WTC11 (cell line): ENCODE results near the gene PRR20G.

ENCODE experiments used
- ELF4 ChIP-seq: sonication (generic); formaldehyde crosslinking; IDR thresholded peaks from 2 replicates; pipeline ENCODE4 v1.8.1; 2022; ENCODE audit warnings: low read depth, mild to moderate bottlenecking, moderate library complexity, missing genetic modification reagents
- ETV6 ChIP-seq: sonication (generic); formaldehyde crosslinking; IDR thresholded peaks from 2 replicates; pipeline ENCODE4 v1.8.1; 2022; ENCODE audit warnings: mild to moderate bottlenecking, missing genetic modification reagents
- GRHL2 ChIP-seq: fragments of 250-450 bp; sonication (Bioruptor Pico); IDR thresholded peaks from 2 replicates; pipeline ENCODE4 v1.8.0; 2022; ENCODE audit warnings: mild to moderate bottlenecking, moderate library complexity; ENCODE audit not compliant: insufficient replicate concordance, severe bottlenecking
- JUN ChIP-seq: sonication (generic); formaldehyde crosslinking; IDR thresholded peaks from 2 replicates; pipeline ENCODE4 v1.8.0; 2023; ENCODE audit warnings: mild to moderate bottlenecking, missing genetic modification reagents
- NFATC4 ChIP-seq: fragments of 250-450 bp; sonication (Bioruptor Pico); IDR thresholded peaks from 2 replicates; pipeline ENCODE4 v1.9.0; 2021; ENCODE audit warnings: mild to moderate bottlenecking
- NFYB ChIP-seq: sonication (generic); formaldehyde crosslinking; conservative IDR thresholded peaks from 2 replicates; pipeline ENCODE4 v1.8.0; 2022; ENCODE audit warnings: low read depth, missing genetic modification reagents
- TP53 ChIP-seq: sonication (generic); formaldehyde crosslinking; IDR thresholded peaks from 2 replicates; pipeline ENCODE4 v1.8.1; 2023; ENCODE audit warnings: mild to moderate bottlenecking, missing genetic modification reagents
- ZNF219 ChIP-seq: sonication (generic); formaldehyde crosslinking; IDR thresholded peaks from 2 replicates; pipeline ENCODE4 v1.8.0; 2023; ENCODE audit warnings: missing genetic modification reagents, mild to moderate bottlenecking, borderline replicate concordance
- TF ChIP-seq, protein P1 (sequence below): sonication (generic); formaldehyde crosslinking; conservative IDR thresholded peaks from 2 replicates; pipeline ENCODE4 v1.8.1; 2022; ENCODE audit warnings: mild to moderate bottlenecking, missing genetic modification reagents
- TF ChIP-seq, protein P2 (sequence below): fragments of 200-600 bp; IDR thresholded peaks from 2 replicates; pipeline ENCODE4 v1.8.0; 2022; ENCODE audit warnings: antibody characterized with exemption
- TF ChIP-seq, protein P3 (sequence below): sonication (generic); formaldehyde crosslinking; IDR thresholded peaks from 2 replicates; pipeline ENCODE4 v1.8.0; 2022; ENCODE audit warnings: mild to moderate bottlenecking, missing genetic modification reagents
- TF ChIP-seq, protein P4 (sequence below): sonication (generic); formaldehyde crosslinking; IDR thresholded peaks from 2 replicates; pipeline ENCODE4 v1.8.0; 2022; ENCODE audit warnings: missing genetic modification reagents
- TF ChIP-seq, protein P5 (sequence below): sonication (generic); formaldehyde crosslinking; IDR thresholded peaks from 2 replicates; pipeline ENCODE4 v1.8.1; 2023; ENCODE audit warnings: mild to moderate bottlenecking, missing genetic modification reagents, moderate library complexity

DNA sequence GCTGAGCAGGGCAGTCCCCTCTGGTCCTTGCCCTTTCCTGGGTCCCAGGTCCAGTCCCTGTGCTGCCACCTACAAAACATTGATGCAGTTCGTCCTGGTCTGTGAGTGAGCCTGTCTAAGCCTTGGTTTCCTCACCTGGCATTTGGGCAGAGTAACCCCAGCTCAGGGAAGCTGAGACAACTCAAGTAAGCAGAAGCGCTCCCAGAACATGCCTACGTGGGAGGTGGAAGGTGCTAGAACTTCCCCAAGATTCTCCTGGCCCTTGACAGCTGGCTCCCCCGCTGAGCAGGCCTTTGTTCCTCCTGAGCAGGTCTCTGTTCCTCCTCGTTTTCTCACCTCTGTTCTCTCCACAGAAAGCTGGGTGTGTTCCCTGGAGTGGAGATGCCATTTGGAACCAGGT is 30.5 kb downstream of the PRR20G start:
- TF ChIP-seq NFYB (CRISPR knock-in tag) (no peak), NFATC4 (CRISPR knock-in tag) (no peak), ETV6 (no peak), ZNF219 (CRISPR knock-in tag) (no peak), ELF4 (CRISPR knock-in tag) (no peak), GRHL2 (CRISPR knock-in tag) (no peak), TP53 (no peak), JUN (CRISPR knock-in tag) (no peak)
- TF ChIP-seq, protein P1, sequence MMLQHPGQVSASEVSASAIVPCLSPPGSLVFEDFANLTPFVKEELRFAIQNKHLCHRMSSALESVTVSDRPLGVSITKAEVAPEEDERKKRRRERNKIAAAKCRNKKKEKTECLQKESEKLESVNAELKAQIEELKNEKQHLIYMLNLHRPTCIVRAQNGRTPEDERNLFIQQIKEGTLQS (CRISPR knock-in tag): no peak
- TF ChIP-seq, protein P2, sequence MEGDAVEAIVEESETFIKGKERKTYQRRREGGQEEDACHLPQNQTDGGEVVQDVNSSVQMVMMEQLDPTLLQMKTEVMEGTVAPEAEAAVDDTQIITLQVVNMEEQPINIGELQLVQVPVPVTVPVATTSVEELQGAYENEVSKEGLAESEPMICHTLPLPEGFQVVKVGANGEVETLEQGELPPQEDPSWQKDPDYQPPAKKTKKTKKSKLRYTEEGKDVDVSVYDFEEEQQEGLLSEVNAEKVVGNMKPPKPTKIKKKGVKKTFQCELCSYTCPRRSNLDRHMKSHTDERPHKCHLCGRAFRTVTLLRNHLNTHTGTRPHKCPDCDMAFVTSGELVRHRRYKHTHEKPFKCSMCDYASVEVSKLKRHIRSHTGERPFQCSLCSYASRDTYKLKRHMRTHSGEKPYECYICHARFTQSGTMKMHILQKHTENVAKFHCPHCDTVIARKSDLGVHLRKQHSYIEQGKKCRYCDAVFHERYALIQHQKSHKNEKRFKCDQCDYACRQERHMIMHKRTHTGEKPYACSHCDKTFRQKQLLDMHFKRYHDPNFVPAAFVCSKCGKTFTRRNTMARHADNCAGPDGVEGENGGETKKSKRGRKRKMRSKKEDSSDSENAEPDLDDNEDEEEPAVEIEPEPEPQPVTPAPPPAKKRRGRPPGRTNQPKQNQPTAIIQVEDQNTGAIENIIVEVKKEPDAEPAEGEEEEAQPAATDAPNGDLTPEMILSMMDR: no peak
- TF ChIP-seq, protein P3, sequence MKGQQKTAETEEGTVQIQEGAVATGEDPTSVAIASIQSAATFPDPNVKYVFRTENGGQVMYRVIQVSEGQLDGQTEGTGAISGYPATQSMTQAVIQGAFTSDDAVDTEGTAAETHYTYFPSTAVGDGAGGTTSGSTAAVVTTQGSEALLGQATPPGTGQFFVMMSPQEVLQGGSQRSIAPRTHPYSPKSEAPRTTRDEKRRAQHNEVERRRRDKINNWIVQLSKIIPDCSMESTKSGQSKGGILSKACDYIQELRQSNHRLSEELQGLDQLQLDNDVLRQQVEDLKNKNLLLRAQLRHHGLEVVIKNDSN (CRISPR knock-in tag): no peak
- TF ChIP-seq, protein P4, sequence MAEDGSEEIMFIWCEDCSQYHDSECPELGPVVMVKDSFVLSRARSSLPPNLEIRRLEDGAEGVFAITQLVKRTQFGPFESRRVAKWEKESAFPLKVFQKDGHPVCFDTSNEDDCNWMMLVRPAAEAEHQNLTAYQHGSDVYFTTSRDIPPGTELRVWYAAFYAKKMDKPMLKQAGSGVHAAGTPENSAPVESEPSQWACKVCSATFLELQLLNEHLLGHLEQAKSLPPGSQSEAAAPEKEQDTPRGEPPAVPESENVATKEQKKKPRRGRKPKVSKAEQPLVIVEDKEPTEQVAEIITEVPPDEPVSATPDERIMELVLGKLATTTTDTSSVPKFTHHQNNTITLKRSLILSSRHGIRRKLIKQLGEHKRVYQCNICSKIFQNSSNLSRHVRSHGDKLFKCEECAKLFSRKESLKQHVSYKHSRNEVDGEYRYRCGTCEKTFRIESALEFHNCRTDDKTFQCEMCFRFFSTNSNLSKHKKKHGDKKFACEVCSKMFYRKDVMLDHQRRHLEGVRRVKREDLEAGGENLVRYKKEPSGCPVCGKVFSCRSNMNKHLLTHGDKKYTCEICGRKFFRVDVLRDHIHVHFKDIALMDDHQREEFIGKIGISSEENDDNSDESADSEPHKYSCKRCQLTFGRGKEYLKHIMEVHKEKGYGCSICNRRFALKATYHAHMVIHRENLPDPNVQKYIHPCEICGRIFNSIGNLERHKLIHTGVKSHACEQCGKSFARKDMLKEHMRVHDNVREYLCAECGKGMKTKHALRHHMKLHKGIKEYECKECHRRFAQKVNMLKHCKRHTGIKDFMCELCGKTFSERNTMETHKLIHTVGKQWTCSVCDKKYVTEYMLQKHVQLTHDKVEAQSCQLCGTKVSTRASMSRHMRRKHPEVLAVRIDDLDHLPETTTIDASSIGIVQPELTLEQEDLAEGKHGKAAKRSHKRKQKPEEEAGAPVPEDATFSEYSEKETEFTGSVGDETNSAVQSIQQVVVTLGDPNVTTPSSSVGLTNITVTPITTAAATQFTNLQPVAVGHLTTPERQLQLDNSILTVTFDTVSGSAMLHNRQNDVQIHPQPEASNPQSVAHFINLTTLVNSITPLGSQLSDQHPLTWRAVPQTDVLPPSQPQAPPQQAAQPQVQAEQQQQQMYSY (CRISPR knock-in tag): no peak
- TF ChIP-seq, protein P5, sequence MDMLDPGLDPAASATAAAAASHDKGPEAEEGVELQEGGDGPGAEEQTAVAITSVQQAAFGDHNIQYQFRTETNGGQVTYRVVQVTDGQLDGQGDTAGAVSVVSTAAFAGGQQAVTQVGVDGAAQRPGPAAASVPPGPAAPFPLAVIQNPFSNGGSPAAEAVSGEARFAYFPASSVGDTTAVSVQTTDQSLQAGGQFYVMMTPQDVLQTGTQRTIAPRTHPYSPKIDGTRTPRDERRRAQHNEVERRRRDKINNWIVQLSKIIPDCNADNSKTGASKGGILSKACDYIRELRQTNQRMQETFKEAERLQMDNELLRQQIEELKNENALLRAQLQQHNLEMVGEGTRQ (CRISPR knock-in tag): no peak
